Stimulated activated CD4-positive, alpha-beta T cell treated with anti-CD3 and anti-CD28 coated beads, Interleukin-2, amount 100 ng/mL, for 24 hours (primary cell): Measurements from ENCODE around the gene CEP131.

ENCODE experiments used
- DNase-seq, 2 donors: peaks; one replicate each; pipeline ENCODE4 v3.0.0-alpha.2; 2020

The CEP131 gene

DNA sequence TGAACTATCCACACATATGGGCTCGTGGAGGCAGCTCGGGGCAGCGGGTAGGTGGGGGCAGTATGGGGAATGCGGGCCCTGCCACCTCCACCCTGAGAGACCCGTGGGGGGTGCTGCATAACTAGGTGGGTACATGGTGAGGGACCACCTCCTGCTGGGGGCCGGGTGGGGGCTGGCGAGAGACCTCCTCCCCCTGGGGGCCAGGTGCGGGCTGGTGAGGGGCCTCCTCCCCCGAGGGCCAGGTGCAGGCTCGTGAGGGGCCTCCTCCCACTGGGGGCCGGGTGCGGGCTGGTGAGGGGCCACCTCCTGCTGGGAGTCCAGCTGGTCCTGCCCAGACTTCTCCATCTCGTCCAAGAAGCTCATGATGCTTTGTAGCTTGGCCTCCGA lies 25.4 kb downstream of the CEP131 start:
- no peak for DNase-seq

DNA sequence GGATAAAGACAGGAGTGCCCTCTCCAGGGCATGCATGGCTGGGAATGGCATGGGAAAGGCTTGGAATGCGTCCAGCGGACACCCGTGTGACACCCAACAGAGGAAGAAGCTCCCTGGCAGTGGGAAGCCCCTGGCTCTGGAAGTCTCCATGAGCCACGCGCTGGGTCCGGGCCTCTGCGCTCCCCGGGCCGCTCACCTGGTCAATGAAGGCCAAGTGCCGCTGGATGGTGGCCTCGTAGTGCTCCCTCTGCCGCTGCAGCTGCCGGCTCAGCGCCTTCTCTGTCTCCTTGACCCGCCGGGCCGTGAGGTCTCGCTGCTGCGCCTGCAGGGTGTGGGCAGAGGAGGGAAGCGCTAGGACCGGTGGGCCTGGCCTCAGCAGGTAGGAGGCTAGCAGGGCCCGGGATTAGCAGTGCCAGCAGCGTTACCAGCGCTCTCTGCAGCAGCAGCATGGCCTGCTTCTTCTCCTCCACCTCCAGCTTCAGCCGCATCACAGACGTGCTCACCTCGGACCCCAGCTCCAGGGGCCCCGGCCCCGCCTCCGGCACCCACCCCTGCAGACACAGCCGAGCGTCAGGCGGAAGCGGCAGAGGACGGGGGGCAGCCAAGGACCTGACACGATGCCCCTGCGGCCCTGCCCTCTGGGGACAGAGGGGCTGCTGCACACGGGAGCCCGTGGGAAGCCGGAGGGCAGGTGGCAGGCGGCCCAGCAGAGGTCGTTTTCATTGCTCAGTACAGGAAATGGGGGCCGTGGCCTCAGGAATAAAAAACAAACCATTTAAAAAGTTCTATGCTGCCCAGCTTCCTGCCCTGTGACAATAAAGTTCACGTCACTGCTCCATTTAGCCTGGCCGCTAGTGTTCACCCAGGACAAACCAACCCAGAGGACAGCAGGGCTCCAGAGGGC lies 26.0 kb downstream of the CEP131 start:
- DNase-seq, result no peak

DNA sequence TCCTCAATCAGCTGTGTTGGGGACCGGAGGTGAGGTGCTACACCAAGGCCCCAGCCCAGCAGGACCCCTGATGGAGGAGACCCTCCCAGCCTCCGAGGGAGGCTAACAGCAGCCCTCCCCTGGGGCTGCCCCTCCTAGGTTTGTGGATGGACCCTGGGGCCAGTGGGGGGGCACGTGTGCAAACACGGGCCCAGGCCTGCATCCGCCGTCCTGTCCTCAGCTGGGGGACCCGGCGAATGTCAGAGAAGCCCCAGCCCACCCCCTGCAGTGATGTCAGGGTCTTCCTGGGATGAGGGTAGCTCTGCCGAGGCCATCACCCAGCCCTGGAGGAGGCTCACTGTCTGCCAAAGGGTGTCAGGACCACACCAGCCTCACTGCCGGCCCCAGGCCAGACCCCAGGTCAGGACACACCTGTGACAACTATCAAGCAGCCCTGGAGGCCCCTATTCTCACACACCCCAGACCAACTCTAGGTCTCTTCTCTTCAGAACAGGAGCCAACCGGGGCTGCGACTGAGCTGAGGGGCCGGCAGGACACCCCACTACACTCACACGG lies 26.7 kb downstream of the CEP131 start:
- no peak for DNase-seq

DNA sequence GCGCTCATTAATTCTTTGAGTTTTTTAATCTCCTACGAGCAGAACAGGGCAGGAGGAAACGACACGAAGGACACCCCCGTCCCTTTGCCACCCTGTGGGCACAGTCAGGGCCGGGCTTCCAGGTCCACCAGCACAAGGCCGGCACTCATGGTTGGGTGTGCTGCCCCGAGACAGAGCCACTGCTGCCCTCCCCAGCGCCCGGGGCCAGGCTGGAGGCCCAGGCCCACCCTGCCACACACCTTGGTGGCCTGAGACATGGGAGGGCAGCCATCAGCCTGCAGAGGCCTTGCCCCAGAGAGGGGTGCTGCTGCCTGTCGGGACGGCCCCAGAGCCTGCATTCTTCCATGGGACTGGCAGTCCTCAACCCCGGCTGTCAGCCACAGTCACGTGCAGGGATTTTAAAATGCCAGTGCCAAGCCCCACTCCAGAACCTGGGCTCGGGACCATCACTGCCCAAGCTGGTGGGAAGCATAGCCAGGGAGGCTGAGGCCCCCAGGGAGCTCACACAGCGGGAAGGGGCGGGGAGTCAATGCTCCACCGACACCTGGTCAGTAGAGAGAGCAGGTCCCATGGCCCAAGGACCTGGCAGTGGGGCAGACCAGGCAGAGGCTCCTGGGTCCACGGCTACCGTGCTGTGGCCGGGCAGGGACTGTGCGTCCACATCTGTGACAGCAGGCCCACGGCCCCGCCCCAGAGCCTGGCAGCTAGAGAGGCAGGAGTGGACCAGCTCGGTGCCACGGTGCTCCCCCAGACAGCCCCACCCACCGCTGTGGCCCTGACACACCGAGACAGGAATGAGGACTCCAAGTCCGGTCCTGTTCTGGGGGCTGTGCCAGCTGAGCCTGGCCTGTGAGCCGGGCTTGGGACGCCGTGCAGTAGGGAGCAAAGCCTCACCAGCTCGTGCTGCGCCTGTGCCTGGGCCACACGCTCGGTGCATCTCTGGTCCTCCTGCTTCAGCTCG lies 27.5 kb downstream of the CEP131 start:
- no peak for DNase-seq

DNA sequence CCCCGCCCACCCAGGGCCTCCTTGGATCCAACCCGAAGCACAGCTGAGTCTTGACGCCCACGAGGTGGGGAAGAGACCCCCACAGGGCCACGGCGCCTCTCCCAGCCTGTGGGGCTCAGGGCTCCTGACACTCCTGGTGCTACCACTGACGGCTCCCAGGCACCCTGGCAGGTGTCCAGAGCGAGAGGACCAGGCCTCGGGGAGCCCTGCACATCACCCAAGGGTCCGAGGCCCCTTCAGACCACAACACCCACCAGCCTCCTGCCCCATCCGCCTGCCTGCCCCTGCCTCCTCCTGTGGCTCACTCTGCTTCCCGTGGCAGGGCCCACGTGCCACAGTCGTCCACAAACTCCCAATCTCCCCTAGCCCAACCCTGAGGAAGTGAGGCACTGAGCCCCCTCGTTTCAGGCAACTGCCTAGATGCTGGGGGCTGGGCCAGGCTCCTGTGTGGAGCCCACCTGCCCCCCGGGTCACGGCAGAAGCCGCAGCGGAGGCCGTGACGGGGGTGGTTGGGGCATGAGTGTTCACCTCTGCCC lies 28.5 kb downstream of the CEP131 start:
- DNase-seq, result no peak

DNA sequence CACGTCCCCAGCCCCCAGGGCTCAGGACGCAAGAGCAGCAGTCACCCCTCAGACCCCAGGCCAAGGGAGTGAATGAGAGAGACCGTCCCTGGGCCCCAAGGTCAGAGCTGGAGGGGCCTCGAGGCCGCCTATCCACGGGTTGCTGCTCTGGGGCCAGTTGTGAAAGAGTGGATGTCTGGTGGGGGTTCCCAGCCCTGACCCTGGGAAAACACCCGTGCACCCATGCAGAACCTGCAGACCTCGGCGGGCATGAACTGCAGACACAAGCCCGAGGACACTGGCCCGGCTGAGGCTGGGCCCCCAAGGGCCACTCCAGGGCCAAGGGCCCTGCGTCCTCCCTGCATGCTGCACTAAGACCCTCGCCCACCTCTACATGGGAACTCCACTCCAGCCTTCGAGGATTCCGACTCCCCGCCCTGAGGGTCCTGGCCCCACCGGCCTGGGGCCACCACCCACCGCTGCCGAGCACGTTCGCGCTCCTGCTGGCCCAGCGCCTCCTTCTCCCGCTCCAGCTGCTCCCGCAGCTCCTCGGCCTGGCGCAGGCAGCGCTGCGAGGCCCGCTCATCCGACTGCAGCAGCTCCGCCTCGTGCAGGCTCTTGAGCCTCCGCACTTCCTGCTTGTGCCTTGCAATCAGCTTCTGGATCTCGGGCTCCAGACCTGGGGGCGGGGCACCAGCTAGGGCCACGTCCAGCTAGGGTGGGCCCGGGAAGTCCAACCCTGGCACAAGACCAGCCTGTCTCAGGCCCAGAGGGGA lies 29.1 kb downstream of the CEP131 start:
- no peak for DNase-seq

DNA sequence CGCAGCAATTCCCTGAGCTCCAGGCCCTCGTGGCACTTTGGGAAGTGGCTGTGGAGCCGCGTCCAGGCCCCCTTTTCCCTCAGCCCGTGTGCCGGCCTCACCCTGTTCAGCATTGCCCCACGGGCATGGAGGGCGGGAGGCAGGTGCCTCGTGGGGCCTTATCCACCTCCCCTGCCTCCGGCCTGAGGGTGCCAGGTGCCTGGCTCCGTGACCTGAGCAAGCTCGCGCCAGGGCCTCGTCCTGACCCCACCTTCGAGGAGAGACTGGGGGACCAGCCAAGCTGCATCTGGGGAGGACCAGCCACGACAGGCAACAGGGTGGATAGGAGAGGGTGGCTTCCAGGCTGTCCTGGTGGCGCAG lies 29.7 kb downstream of the CEP131 start:
- no peak for DNase-seq

DNA sequence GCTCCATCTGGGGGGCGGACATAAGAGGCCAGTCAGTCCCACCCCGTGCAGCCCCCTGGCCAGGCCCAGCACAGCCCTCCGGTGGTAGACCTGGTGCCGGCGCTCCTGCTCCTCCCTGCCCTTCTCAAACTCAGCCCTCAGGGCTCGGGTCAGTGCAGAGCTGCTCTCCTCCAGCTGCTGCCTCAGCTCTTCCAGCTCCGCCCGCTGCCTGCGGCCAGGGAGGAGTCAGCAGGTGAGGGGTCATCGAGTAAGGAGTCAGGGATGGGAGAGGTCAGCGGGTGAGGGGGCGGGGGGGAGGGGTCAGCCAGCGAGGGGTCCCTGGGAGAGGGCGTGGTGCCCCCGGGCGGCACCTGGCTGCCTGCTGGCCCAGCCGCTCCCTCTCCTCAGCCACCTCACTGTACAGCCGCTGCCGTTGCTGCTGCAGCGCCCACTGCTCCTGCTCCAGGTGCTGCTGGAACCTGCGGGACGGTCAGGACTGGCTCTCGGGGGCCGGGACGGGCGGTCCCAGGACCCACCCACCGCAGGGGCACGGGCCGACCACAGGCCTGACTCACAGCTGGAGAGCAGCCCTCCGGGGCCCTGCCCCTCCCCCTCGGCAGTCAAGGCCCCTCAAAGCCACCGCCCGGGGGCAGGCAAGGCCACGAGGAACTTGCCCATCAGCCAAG lies 30.2 kb downstream of the CEP131 start:
- DNase-seq, result no peak

DNA sequence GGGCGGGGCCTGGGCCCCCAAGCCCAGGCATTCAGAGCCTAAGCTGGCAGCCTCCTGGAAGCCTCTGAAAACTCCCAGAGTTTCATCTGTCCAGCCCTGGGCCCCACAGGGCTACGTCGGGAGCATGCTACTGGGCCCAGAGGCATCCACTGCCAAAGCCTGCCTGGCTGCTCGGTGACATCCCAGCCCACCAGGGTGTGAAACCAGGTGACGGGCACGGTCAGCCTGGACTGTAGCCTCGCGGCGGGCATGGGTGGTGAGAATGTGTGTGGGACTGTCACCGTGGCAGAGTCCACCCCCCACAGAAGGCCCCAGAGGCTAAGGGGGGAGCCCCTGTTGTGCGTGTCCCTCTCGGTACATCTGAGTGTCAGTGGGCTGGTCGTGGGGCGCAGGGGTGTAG lies 31.1 kb downstream of the CEP131 start:
- DNase-seq, result no peak

DNA sequence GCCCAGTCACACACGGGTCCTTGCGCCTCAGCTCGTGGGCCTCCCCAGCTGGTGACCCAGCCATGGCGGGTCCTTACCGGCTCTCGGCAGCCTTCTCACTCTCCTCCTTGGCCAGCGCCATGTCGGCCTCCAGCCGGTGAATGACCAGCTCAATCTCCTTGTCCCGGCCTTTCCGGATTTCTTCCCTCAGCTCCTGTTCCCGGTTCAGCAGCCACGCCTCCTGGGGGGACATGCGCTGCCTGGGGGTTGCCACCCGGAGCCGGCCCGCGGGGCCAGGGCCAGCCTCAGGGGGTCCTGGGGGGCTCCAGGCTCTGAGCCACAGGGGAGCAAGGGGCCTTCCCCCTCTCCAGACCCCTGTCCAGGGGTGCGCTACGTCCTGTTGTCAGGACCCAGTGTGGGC lies 31.6 kb downstream of the CEP131 start:
- no peak for DNase-seq

DNA sequence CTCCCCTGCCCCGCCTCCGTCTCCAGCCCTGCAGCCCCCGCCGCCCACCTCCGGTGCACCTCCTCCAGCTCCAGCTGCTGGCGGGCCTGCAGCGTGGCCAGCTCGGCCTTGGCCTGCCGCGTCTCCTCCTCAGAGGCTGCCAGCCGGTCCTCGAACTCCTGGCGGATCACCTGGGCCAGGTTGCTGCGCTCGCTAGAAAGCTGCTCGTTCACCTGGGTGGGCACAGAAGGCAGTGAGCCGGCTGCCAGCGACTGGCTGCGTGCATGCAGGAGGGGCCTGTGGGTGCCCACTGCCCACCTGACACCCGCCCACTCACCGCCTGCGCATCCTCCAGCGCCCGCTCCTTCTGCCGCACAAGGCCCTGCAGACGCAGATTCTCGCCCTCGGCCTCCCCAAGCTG lies 32.2 kb downstream of the CEP131 start:
- no peak for DNase-seq

DNA sequence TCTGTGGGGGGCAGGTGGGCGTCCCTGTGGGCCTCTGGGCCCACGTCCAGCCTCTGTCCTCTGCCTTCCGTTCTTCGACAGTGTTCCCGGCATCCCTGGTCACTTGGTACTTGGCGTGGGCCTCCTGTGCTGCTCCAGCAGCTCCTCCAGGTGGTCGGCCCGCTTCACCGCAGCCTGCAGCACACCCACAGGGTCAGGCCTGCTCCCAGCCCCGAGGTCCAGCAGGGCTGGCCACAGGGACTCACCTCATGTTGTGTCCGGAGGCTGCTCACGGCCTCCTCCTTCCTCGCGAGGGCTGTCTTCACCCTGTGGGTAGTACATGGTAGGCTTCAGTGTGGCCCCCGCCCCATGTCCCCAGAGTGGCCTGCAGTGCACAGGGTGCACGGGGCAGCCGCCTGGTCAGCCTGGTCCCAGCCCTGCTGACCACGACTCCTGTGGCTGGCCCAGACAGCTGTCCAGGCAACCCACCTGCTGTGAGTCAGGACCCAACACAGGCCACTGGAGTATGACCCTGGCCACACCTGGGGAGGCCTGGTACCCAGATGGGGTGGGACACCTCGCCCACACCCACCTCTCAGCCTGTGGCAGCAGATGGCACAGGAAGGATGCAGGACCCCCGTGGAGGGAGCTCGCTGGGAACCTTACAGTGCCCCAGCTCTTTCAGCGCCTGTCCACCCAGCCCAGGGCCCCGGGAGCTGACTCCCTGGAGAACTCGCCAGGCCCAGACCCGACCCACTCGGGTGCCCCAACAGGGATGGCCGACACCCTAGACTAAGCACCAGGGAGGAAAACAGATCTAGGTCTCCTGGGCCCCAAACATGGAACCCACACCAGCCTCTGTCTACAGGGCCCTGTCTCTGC lies 32.9 kb downstream of the CEP131 start:
- DNase-seq, result no peak

DNA sequence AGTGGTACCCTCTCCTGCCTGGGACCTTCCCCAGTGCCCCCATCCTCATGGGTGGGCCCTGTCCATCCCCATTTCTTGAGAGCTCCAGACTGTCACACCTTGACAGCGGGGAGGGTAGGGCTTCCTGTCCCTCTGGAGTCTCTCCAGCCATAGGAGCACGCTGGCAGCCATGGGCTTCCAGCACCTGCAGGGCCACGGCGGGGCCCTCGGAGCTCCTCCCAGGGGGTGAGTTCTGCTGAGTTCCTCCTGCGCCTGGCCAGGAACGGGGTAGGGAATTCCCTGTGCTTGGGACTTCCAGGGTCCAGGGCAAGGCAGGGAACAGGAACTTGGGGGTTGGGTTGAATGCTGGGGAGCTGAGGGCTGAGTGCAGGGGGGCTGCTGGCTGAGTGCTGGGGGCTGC lies 33.7 kb downstream of the CEP131 start:
- no peak for DNase-seq

DNA sequence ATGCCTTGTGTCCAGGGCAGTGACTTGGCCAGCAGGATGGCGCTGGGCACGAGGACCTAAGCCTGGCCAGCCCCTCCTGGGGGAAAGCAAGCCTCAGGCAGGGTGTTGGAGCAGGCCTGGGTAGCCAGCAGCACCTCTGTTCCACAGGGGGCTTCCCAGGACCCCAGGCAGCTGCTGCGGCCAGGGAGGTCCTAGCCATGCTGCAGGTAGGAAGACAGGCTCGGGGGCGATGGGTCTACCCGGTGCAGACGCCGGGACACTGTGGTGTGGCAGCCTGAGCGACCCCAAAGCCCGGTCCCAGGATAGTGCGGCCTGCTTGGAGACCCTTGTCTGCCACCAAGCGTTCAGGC lies 34.3 kb downstream of the CEP131 start:
- DNase-seq, result no peak

DNA sequence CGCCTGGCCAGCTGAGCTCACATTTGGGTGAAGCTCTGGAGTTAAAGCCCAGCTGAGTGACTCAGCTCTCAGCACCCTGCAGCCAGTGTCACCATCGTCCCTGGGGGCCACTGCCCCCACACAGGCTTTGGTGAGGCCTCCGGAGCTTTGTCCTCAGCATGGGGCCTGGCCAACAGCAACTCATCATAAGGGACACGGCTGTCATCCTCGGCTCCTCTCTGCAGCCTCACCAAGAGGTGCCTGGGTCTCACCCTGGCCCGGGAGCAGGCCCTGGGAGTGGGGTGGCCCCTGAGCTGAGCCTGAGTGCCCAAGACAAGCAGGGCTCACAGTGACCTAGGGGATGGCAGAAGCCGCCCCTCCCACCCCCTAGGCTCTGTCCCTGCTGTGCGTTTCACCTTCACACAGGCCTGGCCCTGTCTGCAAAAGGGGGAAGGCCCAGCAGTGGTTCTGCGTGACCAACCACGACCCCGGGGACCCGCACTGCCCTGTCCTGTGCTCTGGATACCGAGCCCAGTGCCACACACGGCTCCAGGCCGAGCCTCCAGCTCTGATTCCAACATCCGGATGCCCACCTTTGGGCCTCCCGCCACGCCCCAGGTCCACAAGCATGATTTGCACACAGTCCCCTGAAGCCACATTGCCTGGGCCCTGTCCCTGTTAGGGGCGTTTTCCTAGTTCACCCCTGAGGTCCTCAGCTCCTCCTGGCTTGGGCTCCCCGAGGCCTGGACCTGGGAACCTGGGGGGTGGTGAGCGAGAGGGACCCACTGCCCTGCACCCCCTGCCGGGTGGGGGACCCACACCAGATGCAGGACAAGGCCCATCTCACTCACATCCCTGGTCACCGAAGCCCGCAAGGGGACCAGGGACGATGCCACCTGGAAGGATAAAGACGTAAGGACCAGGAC lies 34.9 kb downstream of the CEP131 start:
- no peak for DNase-seq

DNA sequence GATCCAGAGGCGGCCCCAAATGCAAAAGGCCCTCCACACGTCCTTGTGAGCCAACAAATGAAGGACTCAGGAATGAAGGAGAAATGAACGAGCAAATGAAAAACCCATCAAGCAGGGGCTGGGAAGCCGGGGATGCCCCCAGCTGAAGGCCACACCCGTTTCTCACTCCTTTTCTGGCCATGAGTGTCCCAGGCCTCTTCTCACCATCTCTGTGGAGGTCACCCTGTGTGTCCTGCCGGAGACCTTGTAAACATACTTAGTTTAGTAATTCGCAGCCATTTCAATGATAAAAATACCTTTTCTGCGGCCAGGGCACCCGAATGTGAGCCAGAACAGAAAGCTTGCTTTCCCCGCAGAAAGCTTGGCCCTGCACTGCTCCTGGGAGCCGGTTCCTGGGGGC lies 35.6 kb downstream of the CEP131 start:
- DNase-seq, result no peak

DNA sequence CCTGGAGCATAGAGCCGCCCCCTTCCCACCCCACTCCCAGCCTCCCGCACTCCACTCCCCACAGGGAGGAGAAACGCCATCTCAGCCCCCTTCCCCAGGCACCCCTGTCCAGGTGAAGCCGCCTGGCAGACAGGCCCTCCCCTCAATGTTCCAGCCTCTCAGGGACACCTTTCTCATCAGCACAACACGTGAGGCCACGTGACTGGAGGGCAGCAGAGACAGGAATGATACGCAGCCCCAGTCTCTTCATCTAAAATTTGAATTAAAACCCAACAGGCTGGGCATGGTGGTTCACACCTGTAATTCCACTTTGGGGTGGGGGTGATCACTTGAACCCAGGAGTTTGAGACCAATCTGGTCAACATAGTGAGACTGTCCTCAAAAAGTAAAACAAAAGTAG lies 36.6 kb downstream of the CEP131 start:
- DNase-seq, result no peak

DNA sequence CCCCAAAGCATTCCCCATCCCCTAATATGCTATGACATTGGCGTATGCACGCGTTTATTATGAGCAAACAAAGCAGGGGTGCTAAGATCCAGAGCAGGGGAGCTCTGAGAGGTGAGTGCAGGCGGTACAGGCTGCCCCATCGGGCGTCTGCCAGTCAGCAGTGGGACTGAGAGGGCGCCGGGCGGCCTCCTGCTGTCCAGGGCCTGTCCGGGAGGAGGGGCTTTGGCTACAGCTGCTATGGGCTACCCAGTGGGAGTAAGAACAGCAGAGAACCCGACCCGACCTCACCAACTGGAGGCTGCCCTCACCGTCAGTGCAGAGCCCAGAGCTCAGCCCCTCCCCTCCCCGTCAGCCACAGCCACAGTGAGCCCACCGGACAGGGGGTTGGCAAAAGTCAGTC lies 38.2 kb downstream of the CEP131 start:
- DNase-seq, result no peak

DNA sequence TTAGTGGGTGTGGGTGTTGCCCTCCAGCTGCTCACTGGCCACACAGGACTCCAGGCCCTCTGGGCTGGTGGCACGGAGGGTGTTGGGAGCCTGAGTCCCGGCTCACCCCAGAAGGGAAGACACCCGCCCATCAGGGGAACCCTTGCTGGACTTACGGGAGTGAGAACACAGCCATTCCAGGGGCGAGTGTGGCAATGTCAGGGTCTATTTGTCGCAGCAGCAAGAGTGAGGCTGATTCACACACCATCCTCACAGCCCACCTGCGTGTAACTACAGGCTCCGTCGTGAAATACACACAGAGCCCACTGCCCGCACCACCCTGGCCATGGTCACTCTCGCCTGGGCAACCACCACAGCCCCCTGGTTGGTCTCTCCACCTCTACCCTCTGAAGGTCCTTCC lies 39.0 kb downstream of the CEP131 start:
- no peak for DNase-seq

DNA sequence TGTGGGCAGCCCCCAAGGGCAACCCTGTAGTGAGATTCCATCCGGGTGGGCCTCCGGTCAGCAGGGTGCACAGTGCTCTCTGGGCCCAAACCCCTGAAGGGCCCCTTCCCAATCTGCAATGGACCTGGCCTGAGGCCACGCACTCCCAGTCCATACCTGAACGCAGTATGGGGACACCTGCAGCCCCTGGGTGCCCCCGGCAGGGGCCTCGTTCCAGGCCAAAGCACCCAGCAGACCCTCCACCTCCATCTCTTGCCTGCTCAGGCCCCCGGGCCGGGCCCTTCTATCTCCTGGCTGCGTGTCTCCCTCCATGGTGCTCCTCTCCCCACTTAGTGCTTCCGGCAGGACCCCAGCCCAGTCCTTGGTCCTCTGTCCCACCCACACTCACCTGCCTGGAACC lies 39.4 kb downstream of the CEP131 start:
- no peak for DNase-seq
